Breast epithelium (tissue), 4 donors: ENCODE measurements around the gene OR2T35. TPM values are rescaled to one million over a fixed set of nuclear protein-coding genes. Genes with fewer than 3 reads are reported as not detected.

ENCODE experiments used
- DNase-seq, 2 donors: peaks; one replicate each; pipeline ENCODE4 v3.0.0-alpha.2; 2019; ENCODE audit warnings: low spot score in 2 of 2
- H3K27ac ChIP-seq, 2 donors: fragments of 200-600 bp; sonication (generic) in 1 of 2; one replicate each; pipeline ENCODE4 v1.5.1; 2016 to 2019; ENCODE audit warnings: mild to moderate bottlenecking in 1 of 2
- H3K27me3 ChIP-seq, 2 donors: fragments of 200-600 bp; sonication (generic) in 1 of 2; one replicate each; pipeline versions ENCODE4 v1.5.1 to v1.6.0; 2017 to 2019; ENCODE audit warnings: control low read depth in 1 of 2, mild to moderate bottlenecking in 1 of 2
- H3K36me3 ChIP-seq: fragments of 200-600 bp; one replicate; pipeline ENCODE4 v1.5.1; 2019
- H3K4me1 ChIP-seq, 2 donors: fragments of 200-600 bp; sonication (generic); one replicate each; pipeline ENCODE4 v1.5.1; 2016 to 2019; ENCODE audit warnings: control low read depth in 1 of 2
- H3K4me3 ChIP-seq, 3 donors: fragments of 200-600 bp; sonication (generic); 1 replicate in 2 of 3; 2 replicates in 1 of 3; pipeline ENCODE4 v1.5.1; 2016 to 2019; ENCODE audit warnings: mild to moderate bottlenecking in 3 of 3, moderate library complexity in 2 of 3
- H3K9me3 ChIP-seq, 2 donors: fragments of 200-600 bp; sonication (generic) in 1 of 2; one replicate each; pipeline ENCODE4 v1.5.1; 2016 to 2019; ENCODE audit warnings: control low read depth in 1 of 2
- CTCF ChIP-seq, 3 donors: fragments of 450-650 bp; IDR thresholded peaks; one replicate each; pipeline ENCODE4 v1.5.1; 2016 to 2017; ENCODE audit warnings: antibody characterized with exemption in 3 of 3, mild to moderate bottlenecking in 3 of 3, moderate library complexity in 3 of 3
- POLR2A ChIP-seq: fragments of 450-650 bp; IDR thresholded peaks from one replicate; pipeline ENCODE4 v1.6.1; 2016; ENCODE audit warnings: antibody characterized with exemption, mild to moderate bottlenecking, moderate library complexity
- POLR2AphosphoS5 ChIP-seq, 3 donors: sonication (generic); formaldehyde crosslinking; IDR thresholded peaks; one replicate each; pipeline ENCODE4 v1.6.1; 2017; ENCODE audit warnings: antibody characterized with exemption in 3 of 3
- intact Hi-C: fragments of 100-400 bp; cut with DNase I; formaldehyde crosslinking; loops from one replicate; pipeline ENCODE4 v1.15.1; 2023; ENCODE audit warnings: low total_unique reads
- total RNA-seq, 3 donors: library from RNA; depleted of rRNA; stranded (reverse); fragments of >200 nt; gene quantifications; one replicate each; pipeline ENCODE4 v1.1.0, GENCODE V29; 2016

OR2T35 gene
- total RNA-seq, 3 donors from 2014 or later = not detected

GRCh38 chr1:248622570-248623001 lies 22.5 kb downstream of the OR2T35 start:
- Histone ChIP-seq H3K4me3 (no peak overlapping the region), H3K9me3 (no peaks in the 10 kb centered on the region), H3K36me3 (no peaks in the 10 kb centered on the region), H3K27ac (no peak overlapping the region), H3K4me1 (no peaks in the 10 kb centered on the region), H3K27me3 (no peaks in the 10 kb centered on the region)
- TF ChIP-seq CTCF (IDR thresholded peaks at IDR 0.05) (peak in 2 of 3 donors; percentile 32 to 63), POLR2A (no peak)
- intact Hi-C loops = no loop called here
- no peak for DNase-seq

- Histone ChIP-seq H3K27ac (no peak overlapping the region), H3K27me3 (no peaks in the 10 kb centered on the region), H3K9me3 (no peaks in the 10 kb centered on the region), H3K4me3 (no peak overlapping the region), H3K36me3 (no peaks in the 10 kb centered on the region), H3K4me1 (no peaks in the 10 kb centered on the region)
- DNase-seq = no peak
- intact Hi-C loops = no loop called here
- no peak for TF ChIP-seq CTCF (IDR thresholded peaks at IDR 0.05)
- no peak for TF ChIP-seq POLR2AphosphoS5 (IDR thresholded peaks at IDR 0.05)
- no peak for TF ChIP-seq POLR2A
Observed at GRCh38 chr1:248621770-248622169, 23.3 kb downstream of the OR2T35 start.

GRCh38 chr1:248618878-248619277 lies 26.2 kb downstream of the OR2T35 start:
- H3K4me3 ChIP-seq = no peak overlapping the region
- intact Hi-C loops = no loop called here
- H3K4me1 ChIP-seq = no peaks in the 10 kb centered on the region
- no peaks in the 10 kb centered on the region for H3K36me3 ChIP-seq
- no peak for TF ChIP-seq POLR2AphosphoS5 (IDR thresholded peaks at IDR 0.05)
- peak in 2 of 3 donors; percentile 22 to 39 for TF ChIP-seq CTCF (IDR thresholded peaks at IDR 0.05)
- peak; percentile 23 to 54 for DNase-seq
- H3K27ac ChIP-seq = no peak overlapping the region
- H3K9me3 ChIP-seq = no peaks in the 10 kb centered on the region
- no peaks in the 10 kb centered on the region for H3K27me3 ChIP-seq

GRCh38 chr1:248618119-248618518 lies 27.0 kb downstream of the OR2T35 start:
- intact Hi-C loops = no loop called here
- no peaks in the 10 kb centered on the region for H3K4me1 ChIP-seq
- no peaks in the 10 kb centered on the region for H3K36me3 ChIP-seq
- no peaks in the 10 kb centered on the region for H3K9me3 ChIP-seq
- H3K27me3 ChIP-seq = no peaks in the 10 kb centered on the region
- DNase-seq = no peak
- TF ChIP-seq POLR2A (no peak), CTCF (IDR thresholded peaks at IDR 0.05) (no peak), POLR2AphosphoS5 (IDR thresholded peaks at IDR 0.05) (no peak)
- H3K4me3 ChIP-seq = no peak overlapping the region
- H3K27ac ChIP-seq = no peak overlapping the region

GRCh38 chr1:248613742-248614141 lies 31.3 kb downstream of the OR2T35 start:
- DNase-seq = no peak
- no peaks in the 10 kb centered on the region for H3K4me1 ChIP-seq
- intact Hi-C loops = no loop called here

More at GRCh38 chr1:248613742-248614141, 31.3 kb downstream of the OR2T35 start:
- no peak for TF ChIP-seq POLR2A
- no peak for TF ChIP-seq CTCF (IDR thresholded peaks at IDR 0.05)
- TF ChIP-seq POLR2AphosphoS5 (IDR thresholded peaks at IDR 0.05) = no peak
- no peaks in the 10 kb centered on the region for H3K27me3 ChIP-seq
- H3K9me3 ChIP-seq = no peaks in the 10 kb centered on the region
- H3K4me3 ChIP-seq = no peak overlapping the region
- no peaks in the 10 kb centered on the region for H3K36me3 ChIP-seq
- no peak overlapping the region for H3K27ac ChIP-seq
